Cardiac septum (tissue), 1 donor: ENCODE data around the gene SPOCK2. TPM values are rescaled to one million over a fixed set of nuclear protein-coding genes. Genes with fewer than 3 reads are reported as not detected.

Experiments used
- total RNA-seq: library from RNA; stranded (reverse); fragmentation: NEBNext Ultra II Directional; extraction: Animal tissue kit (Norgen Biotek cat#: 25700); gene quantifications from one replicate; pipeline ENCODE4 v1.2.1, GENCODE V29; 2021
- donor health status: DM: no; HTN: no; CAD: no.

SPOCK2 gene
- total RNA-seq, 1 donor from 2014 or later, result 7.5 TPM

Other genes starting within 250 kb of the SPOCK2 start
- gene PSAP, start 237.3 kb downstream of the SPOCK2 start, total RNA-seq, result 1,123 TPM
- 24.4 TPM for gene CHST3, start 124.2 kb downstream of the SPOCK2 start, total RNA-seq
- 171 TPM for gene ANAPC16, start 127.5 kb upstream of the SPOCK2 start, total RNA-seq
- 21.2 TPM for gene ASCC1, start 127.7 kb upstream of the SPOCK2 start, total RNA-seq
- 22.6 TPM for gene DDIT4, start 185.4 kb upstream of the SPOCK2 start, total RNA-seq